SK-N-SH treated with all-trans-retinoic acid at 6 μM for 48 hours (cell line): ENCODE results near the gene CNST.

ENCODE experiments used
- ATAC-seq: fragments of 200-7000 bp; cut with Tn5 transposase; 3 replicates; pipeline ENCODE4 v1.9.1; 2020; ENCODE audit warnings: mild to moderate bottlenecking, moderate library complexity
- ARNTL ChIP-seq: fragments of 450-650 bp; formaldehyde crosslinking; IDR thresholded peaks from 2 replicates; pipeline ENCODE4 v1.5.0; 2020; ENCODE audit warnings: low read depth, mild to moderate bottlenecking, moderate library complexity, borderline replicate concordance
- BACH2 ChIP-seq: fragments of 250-450 bp; sonication (Bioruptor Pico); IDR thresholded peaks from 2 replicates; pipeline ENCODE4 v1.9.0; 2021; ENCODE audit warnings: mild to moderate bottlenecking, borderline replicate concordance
- CSDC2 ChIP-seq: fragments of 250-450 bp; sonication (Bioruptor Pico); IDR thresholded peaks from 2 replicates; pipeline ENCODE4 v1.5.0; 2020; ENCODE audit warnings: mild to moderate bottlenecking, moderate library complexity
- ESRRG ChIP-seq: fragments of 250-450 bp; sonication (Bioruptor Pico); IDR thresholded peaks from 2 replicates; pipeline ENCODE4 v1.6.1; 2021; ENCODE audit warnings: mild to moderate bottlenecking
- GLIS3 ChIP-seq: fragments of 250-450 bp; sonication (Bioruptor Pico); IDR thresholded peaks from 2 replicates; pipeline ENCODE4 v1.5.0; 2020; ENCODE audit warnings: mild to moderate bottlenecking, moderate library complexity
- OSR1 ChIP-seq: fragments of 250-450 bp; sonication (Bioruptor Pico); IDR thresholded peaks from 2 replicates; pipeline ENCODE4 v1.8.0; 2022; ENCODE audit warnings: moderate library complexity, mild to moderate bottlenecking, inconsistent platforms
- PPARA ChIP-seq: fragments of 250-450 bp; sonication (Bioruptor Pico); IDR thresholded peaks from 2 replicates; pipeline ENCODE4 v1.5.0; 2020; ENCODE audit warnings: mild to moderate bottlenecking, borderline replicate concordance
- RARB ChIP-seq: fragments of 250-450 bp; sonication (Bioruptor Pico); IDR thresholded peaks from 2 replicates; pipeline ENCODE4 v1.8.0; 2021; ENCODE audit warnings: mild to moderate bottlenecking, moderate library complexity
- SNAI2 ChIP-seq: fragments of 250-450 bp; sonication (Bioruptor Pico); IDR thresholded peaks from 2 replicates; pipeline ENCODE4 v1.5.0; 2020; ENCODE audit warnings: mild to moderate bottlenecking, moderate library complexity
- TCF4 ChIP-seq: fragments of 250-450 bp; sonication (Bioruptor Pico); IDR thresholded peaks from 2 replicates; pipeline ENCODE4 v1.8.0; 2021; ENCODE audit warnings: mild to moderate bottlenecking, moderate library complexity, borderline replicate concordance
- TSHZ2 ChIP-seq: fragments of 250-450 bp; sonication (Bioruptor Pico); IDR thresholded peaks from 2 replicates; pipeline ENCODE4 v1.5.0; 2020; ENCODE audit warnings: mild to moderate bottlenecking, moderate library complexity
- ZC3H10 ChIP-seq: fragments of 250-450 bp; sonication (Bioruptor Pico); IDR thresholded peaks from 2 replicates; pipeline ENCODE4 v1.5.1; 2021; ENCODE audit warnings: mild to moderate bottlenecking, moderate library complexity
- ZFP30 ChIP-seq: fragments of 450-650 bp; formaldehyde crosslinking; IDR thresholded peaks from 2 replicates; pipeline ENCODE4 v1.5.0; 2022; ENCODE audit warnings: mild to moderate bottlenecking, moderate library complexity
- ZNF565 ChIP-seq: fragments of 450-650 bp; formaldehyde crosslinking; conservative IDR thresholded peaks from 2 replicates; pipeline ENCODE4 v1.5.0; 2020; ENCODE audit warnings: low read depth, mild to moderate bottlenecking, moderate library complexity
- ZNF70 ChIP-seq: fragments of 450-650 bp; formaldehyde crosslinking; IDR thresholded peaks from 2 replicates; pipeline ENCODE4 v1.5.0; 2020; ENCODE audit warnings: mild to moderate bottlenecking, moderate library complexity
- ZNF8 ChIP-seq: fragments of 450-650 bp; formaldehyde crosslinking; IDR thresholded peaks from 2 replicates; pipeline ENCODE4 v1.5.0; 2020; ENCODE audit warnings: mild to moderate bottlenecking, moderate library complexity
- TF ChIP-seq, protein P1 (sequence below): fragments of 250-450 bp; sonication (Bioruptor Pico); IDR thresholded peaks from 2 replicates; pipeline ENCODE4 v1.8.0; 2020; ENCODE audit warnings: mild to moderate bottlenecking, moderate library complexity, borderline replicate concordance
- TF ChIP-seq, protein P2 (sequence below): fragments of 250-450 bp; sonication (Bioruptor Pico); IDR thresholded peaks from 2 replicates; pipeline ENCODE4 v1.5.1; 2020; ENCODE audit warnings: low read depth, mild to moderate bottlenecking, moderate library complexity
- TF ChIP-seq, protein P3 (sequence below): fragments of 250-450 bp; sonication (Bioruptor Pico); IDR thresholded peaks from 2 replicates; pipeline ENCODE4 v1.5.1; 2021; ENCODE audit warnings: mild to moderate bottlenecking, moderate library complexity

The CNST gene

GRCh38 chr1:246629030-246629429, 62.8 kb downstream of the CNST start:
- TF ChIP-seq ZNF70 = no peak
- TF ChIP-seq PPARA = no peak
- TF ChIP-seq, protein P1, sequence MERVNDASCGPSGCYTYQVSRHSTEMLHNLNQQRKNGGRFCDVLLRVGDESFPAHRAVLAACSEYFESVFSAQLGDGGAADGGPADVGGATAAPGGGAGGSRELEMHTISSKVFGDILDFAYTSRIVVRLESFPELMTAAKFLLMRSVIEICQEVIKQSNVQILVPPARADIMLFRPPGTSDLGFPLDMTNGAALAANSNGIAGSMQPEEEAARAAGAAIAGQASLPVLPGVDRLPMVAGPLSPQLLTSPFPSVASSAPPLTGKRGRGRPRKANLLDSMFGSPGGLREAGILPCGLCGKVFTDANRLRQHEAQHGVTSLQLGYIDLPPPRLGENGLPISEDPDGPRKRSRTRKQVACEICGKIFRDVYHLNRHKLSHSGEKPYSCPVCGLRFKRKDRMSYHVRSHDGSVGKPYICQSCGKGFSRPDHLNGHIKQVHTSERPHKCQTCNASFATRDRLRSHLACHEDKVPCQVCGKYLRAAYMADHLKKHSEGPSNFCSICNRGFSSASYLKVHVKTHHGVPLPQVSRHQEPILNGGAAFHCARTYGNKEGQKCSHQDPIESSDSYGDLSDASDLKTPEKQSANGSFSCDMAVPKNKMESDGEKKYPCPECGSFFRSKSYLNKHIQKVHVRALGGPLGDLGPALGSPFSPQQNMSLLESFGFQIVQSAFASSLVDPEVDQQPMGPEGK = no peak
- TF ChIP-seq ESRRG (CRISPR knock-in tag) = no peak
- TF ChIP-seq RARB (CRISPR knock-in tag) = no peak
- TF ChIP-seq OSR1 (CRISPR knock-in tag) = no peak
- TF ChIP-seq TSHZ2 = no peak
- TF ChIP-seq, protein P2, sequence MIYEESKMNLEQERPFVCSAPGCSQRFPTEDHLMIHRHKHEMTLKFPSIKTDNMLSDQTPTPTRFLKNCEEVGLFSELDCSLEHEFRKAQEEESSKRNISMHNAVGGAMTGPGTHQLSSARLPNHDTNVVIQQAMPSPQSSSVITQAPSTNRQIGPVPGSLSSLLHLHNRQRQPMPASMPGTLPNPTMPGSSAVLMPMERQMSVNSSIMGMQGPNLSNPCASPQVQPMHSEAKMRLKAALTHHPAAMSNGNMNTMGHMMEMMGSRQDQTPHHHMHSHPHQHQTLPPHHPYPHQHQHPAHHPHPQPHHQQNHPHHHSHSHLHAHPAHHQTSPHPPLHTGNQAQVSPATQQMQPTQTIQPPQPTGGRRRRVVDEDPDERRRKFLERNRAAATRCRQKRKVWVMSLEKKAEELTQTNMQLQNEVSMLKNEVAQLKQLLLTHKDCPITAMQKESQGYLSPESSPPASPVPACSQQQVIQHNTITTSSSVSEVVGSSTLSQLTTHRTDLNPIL (CRISPR knock-in tag) = no peak
- TF ChIP-seq, protein P3, sequence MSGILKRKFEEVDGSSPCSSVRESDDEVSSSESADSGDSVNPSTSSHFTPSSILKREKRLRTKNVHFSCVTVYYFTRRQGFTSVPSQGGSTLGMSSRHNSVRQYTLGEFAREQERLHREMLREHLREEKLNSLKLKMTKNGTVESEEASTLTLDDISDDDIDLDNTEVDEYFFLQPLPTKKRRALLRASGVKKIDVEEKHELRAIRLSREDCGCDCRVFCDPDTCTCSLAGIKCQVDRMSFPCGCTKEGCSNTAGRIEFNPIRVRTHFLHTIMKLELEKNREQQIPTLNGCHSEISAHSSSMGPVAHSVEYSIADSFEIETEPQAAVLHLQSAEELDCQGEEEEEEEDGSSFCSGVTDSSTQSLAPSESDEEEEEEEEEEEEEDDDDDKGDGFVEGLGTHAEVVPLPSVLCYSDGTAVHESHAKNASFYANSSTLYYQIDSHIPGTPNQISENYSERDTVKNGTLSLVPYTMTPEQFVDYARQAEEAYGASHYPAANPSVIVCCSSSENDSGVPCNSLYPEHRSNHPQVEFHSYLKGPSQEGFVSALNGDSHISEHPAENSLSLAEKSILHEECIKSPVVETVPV (CRISPR knock-in tag) = no peak
- no peak for TF ChIP-seq SNAI2 (CRISPR knock-in tag)
- TF ChIP-seq ZFP30 = no peak
- no peak for TF ChIP-seq GLIS3
- no peak for TF ChIP-seq TCF4 (CRISPR knock-in tag)
- TF ChIP-seq ZNF565 (CRISPR knock-in tag) = no peak
- TF ChIP-seq CSDC2 (CRISPR knock-in tag) = no peak

GRCh38 chr1:246629976-246630375, 63.7 kb downstream of the CNST start:
- ATAC-seq = no peak
- no peak for TF ChIP-seq ZFP30
- no peak for TF ChIP-seq TSHZ2
- no peak for TF ChIP-seq RARB (CRISPR knock-in tag)
- TF ChIP-seq ARNTL (CRISPR knock-in tag) = no peak
- no peak for TF ChIP-seq ZNF565 (CRISPR knock-in tag)
- no peak for TF ChIP-seq ZNF8 (CRISPR knock-in tag)

More at GRCh38 chr1:246629030-246629429, 62.8 kb downstream of the CNST start:
- ATAC-seq = no peak

GRCh38 chr1:246631426-246631825, 65.2 kb downstream of the CNST start:
- peak; percentile 81 for ATAC-seq
- TF ChIP-seq ZC3H10 (CRISPR knock-in tag) (0 out of 2 replicates have a peak, but pooled peaks have one; percentile 25), BACH2 (CRISPR knock-in tag) (no peak)
